Spleen (tissue), 11 donors: ENCODE measurements around the gene GLS. TPM values are rescaled to one million over a fixed set of nuclear protein-coding genes. Genes with fewer than 3 reads are reported as not detected.
"Not testable (repeated sequence)": the region's sequence is repeated elsewhere in the genome, so short reads cannot be mapped to it uniquely, and the experiment has no call there.

Experiments used
- DNase-seq: peaks from one replicate; pipeline ENCODE4 v3.0.0-alpha.2; 2020
- H3K27ac ChIP-seq, 8 donors: fragments of 200-600 bp; sonication (generic) in 7 of 8; 1 replicate in 4 of 8; 2 replicates in 4 of 8; pipeline versions ENCODE4 v1.5.0 to v1.8.0; 2016 to 2021; ENCODE audit warnings: inconsistent platforms in 4 of 8, mild to moderate bottlenecking in 4 of 8, moderate library complexity in 1 of 8
- H3K27me3 ChIP-seq, 7 donors: fragments of 200-600 bp; sonication (generic) in 6 of 7; replicated peaks in 1 of 7; 1 replicate in 4 of 7; 2 replicates in 3 of 7; pipeline versions ENCODE4 v1.5.0 to v1.8.0; 2016 to 2021; ENCODE audit warnings: inconsistent platforms in 3 of 7, mild to moderate bottlenecking in 1 of 7
- H3K36me3 ChIP-seq, 6 donors: fragments of 200-600 bp; sonication (generic) in 5 of 6; 1 replicate in 4 of 6; 2 replicates in 2 of 6; pipeline versions ENCODE4 v1.5.0 to v1.8.0; 2016 to 2021; ENCODE audit warnings: inconsistent platforms in 2 of 6
- H3K4me1 ChIP-seq, 6 donors: fragments of 200-600 bp; sonication (generic) in 5 of 6; 1 replicate in 3 of 6; 2 replicates in 3 of 6; pipeline versions ENCODE4 v1.5.0 to v1.8.0; 2016 to 2021; ENCODE audit warnings: inconsistent platforms in 3 of 6
- H3K4me3 ChIP-seq, 8 donors: fragments of 200-600 bp; sonication (generic) in 7 of 8; 1 replicate in 4 of 8; 2 replicates in 4 of 8; pipeline versions ENCODE4 v1.5.0 to v1.8.0; 2016 to 2021; ENCODE audit warnings: inconsistent platforms in 4 of 8, mild to moderate bottlenecking in 4 of 8, moderate library complexity in 2 of 8
- H3K9me3 ChIP-seq, 8 donors: fragments of 200-600 bp; sonication (generic) in 7 of 8; 1 replicate in 4 of 8; 2 replicates in 4 of 8; pipeline versions ENCODE4 v1.5.0 to v1.8.0; 2016 to 2021; ENCODE audit warnings: inconsistent platforms in 4 of 8
- CTCF ChIP-seq, 11 experiments: fragments of 200-600 bp in 7 of 11; fragments of 450-650 bp in 4 of 11; sonication (generic) in 4 of 11; IDR thresholded peaks in 8 of 11; conservative IDR thresholded peaks in 3 of 11; 1 replicate in 7 of 11; 2 replicates in 4 of 11; pipeline versions ENCODE4 v1.4.0 to v1.8.0; 2016 to 2021; ENCODE audit warnings: antibody characterized with exemption in 11 of 11, inconsistent platforms in 4 of 11, mild to moderate bottlenecking in 1 of 11
- POLR2A ChIP-seq, 3 donors: fragments of 450-650 bp; IDR thresholded peaks; one replicate each; pipeline ENCODE4 v1.5.1; 2017; ENCODE audit warnings: antibody characterized with exemption in 3 of 3, mild to moderate bottlenecking in 1 of 3
- POLR2AphosphoS5 ChIP-seq, 3 donors: sonication (generic); formaldehyde crosslinking; IDR thresholded peaks; one replicate each; pipeline ENCODE4 v1.5.1; 2017; ENCODE audit warnings: antibody characterized with exemption in 3 of 3
- WGBS, 5 donors: extraction: QIAGEN DNeasy Blood & Tissue Kit in 3 of 5; methylation state at CpG; one replicate each; pipeline versions ENCODE4 v1.1.5 to v1.1.7; 2013 to 2018; 5-methylcytosine and 5-hydroxymethylcytosine counted together
- intact Hi-C: fragments of 100-400 bp; cut with DNase I; formaldehyde crosslinking; loops from one replicate; pipeline ENCODE4 v1.15.0; 2023; ENCODE audit warnings: low total_unique reads
- polyA plus RNA-seq, 3 donors: library from polyadenylated mRNA; stranded (reverse); fragments of 200-250 nt; gene quantifications; one replicate each; pipeline ENCODE4 v1.2.1, GENCODE V29; 2013
- total RNA-seq, 7 donors: library from RNA; depleted of rRNA in 3 of 7; stranded (reverse); fragments of >200 nt in 3 of 7; fragmentation: NEBNext Ultra II Directional in 4 of 7; extraction: Animal tissue kit (Norgen Biotek cat#: 25700) in 4 of 7; gene quantifications; one replicate each; pipeline versions ENCODE4 v1.1.0 to v1.2.1, GENCODE V29; 2016 to 2021
- donor health status: healthy with polysubstance abuse.
- donor health status: DM: no; HTN: no; CAD: no; lungs with moderate emphysema.
- donor health status: DM: no; HTN: no; CAD: no.
- donor health status: Bipolar disorder and iron deficiency.
- donor health status: healthy.
- donor health status: DM: no; HTN: no; CAD: no.
- donor health status: DM: yes; HTN: yes; CAD: no.

GLS gene
- total and polyA plus RNA-seq, 10 donors = 42.3 to 254 (median 176) TPM

- Histone ChIP-seq H3K9me3 (peaks cover 0 to 5% (median 0%) of the 10 kb centered on the region in 8 donors), H3K27me3 (no peaks in the 10 kb centered on the region), H3K4me3 (no peak overlapping the region), H3K27ac (no peak overlapping the region), H3K36me3 (no peaks in the 10 kb centered on the region), H3K4me1 (peaks cover 0 to 11% (median 0%) of the 10 kb centered on the region in 6 donors)
- TF ChIP-seq CTCF (IDR thresholded peaks at IDR 0.05 in 8 of 11, conservative IDR thresholded peaks at IDR 0.05 in 3 of 11) = no peak
- no peak for TF ChIP-seq POLR2A (IDR thresholded peaks at IDR 0.05)
- no peak for TF ChIP-seq POLR2AphosphoS5 (IDR thresholded peaks at IDR 0.05)
- intact Hi-C loops = no loop called here
- no peak for DNase-seq
- 85 to 92% (median 90%) methylated on average over 5 of the region's 5 CpGs for WGBS, 5 donors
Observed at GRCh38 chr2:190860985-190861680, 19.5 kb upstream of the GLS start.

DNA sequence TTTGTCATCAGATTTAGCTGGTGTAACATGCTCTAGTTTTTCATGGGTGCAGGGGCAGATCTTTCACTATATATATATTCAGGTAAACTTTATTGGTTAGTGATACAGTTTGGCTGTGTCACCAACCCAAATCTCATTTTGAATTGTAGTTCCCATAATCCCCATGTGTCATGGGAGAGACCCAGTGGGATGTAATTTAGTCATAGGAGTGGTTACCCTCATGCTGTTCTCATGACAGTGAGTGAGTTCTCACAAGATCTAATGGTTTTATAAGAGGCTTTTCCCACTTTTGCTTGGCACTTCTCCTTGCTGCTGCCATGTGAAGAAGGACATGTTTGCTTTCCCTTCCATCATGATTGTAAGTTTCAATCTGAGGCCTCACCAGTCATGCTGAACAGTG lies 18.5 kb upstream of the GLS start:
- H3K36me3 ChIP-seq, intact Hi-C loops, H3K9me3 ChIP-seq, DNase-seq, H3K4me3 ChIP-seq, H3K27ac ChIP-seq, H3K27me3 ChIP-seq: not testable (repeated sequence)
- H3K4me1 ChIP-seq = peaks cover 0 to 11% (median 0%) of the 10 kb centered on the region in 6 donors

- Histone ChIP-seq H3K4me1 (peaks cover 0 to 11% (median 0%) of the 10 kb centered on the region in 6 donors), H3K27ac (no peak overlapping the region), H3K9me3 (peaks cover 0 to 6% (median under 1%) of the 10 kb centered on the region in 8 donors), H3K27me3 (no peaks in the 10 kb centered on the region), H3K36me3 (no peaks in the 10 kb centered on the region), H3K4me3 (no peak overlapping the region)
- intact Hi-C loops = no loop called here
- TF ChIP-seq CTCF (IDR thresholded peaks at IDR 0.05 in 8 of 11, conservative IDR thresholded peaks at IDR 0.05 in 3 of 11) (no peak), POLR2AphosphoS5 (IDR thresholded peaks at IDR 0.05) (no peak), POLR2A (IDR thresholded peaks at IDR 0.05) (no peak)
- WGBS, 5 donors = 64 to 71% (median 68%) methylated on average over 2 of the region's 2 CpGs
- no peak for DNase-seq
Observed at GRCh38 chr2:190862571-190862991, 18.0 kb upstream of the GLS start.

DNA sequence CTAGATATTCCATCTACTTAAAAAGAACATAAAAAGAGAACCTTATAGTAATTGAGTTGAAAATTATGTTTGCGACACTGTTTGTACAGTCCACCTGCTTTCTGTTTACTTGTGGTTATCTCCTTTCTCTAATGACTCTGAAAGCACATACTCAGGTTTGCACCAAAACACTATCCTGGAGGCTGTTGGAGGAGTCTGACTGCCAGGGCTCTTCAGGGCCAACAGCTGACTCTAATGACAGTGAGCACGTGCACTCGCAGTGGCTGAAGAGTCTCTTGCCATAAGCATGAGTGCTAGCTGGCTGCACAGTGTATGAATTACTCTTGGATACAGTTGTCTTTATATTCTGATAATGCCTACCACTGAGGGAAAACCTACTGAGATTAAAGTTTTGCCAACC lies 16.7 kb upstream of the GLS start:
- no peaks in the 10 kb centered on the region for H3K36me3 ChIP-seq
- no peak overlapping the region for H3K27ac ChIP-seq
- 67 to 91% (median 81%) methylated on average over 3 of the region's 3 CpGs for WGBS, 5 donors
- intact Hi-C loops = no loop called here
- no peaks in the 10 kb centered on the region for H3K27me3 ChIP-seq
- H3K4me3 ChIP-seq = no peak overlapping the region
- DNase-seq = no peak
- H3K4me1 ChIP-seq = peaks cover 0 to 11% (median 0%) of the 10 kb centered on the region in 6 donors
- no peak for TF ChIP-seq CTCF (IDR thresholded peaks at IDR 0.05 in 8 of 11, conservative IDR thresholded peaks at IDR 0.05 in 3 of 11)
- TF ChIP-seq POLR2A (IDR thresholded peaks at IDR 0.05) = no peak
- no peak for TF ChIP-seq POLR2AphosphoS5 (IDR thresholded peaks at IDR 0.05)
- peaks cover 0 to 14% (median 7%) of the 10 kb centered on the region in 8 donors for H3K9me3 ChIP-seq
